Loucy (cell line): ENCODE data around the gene SDR39U1.
A peak's percentile ranks its signal among the peaks of the same experiment; 100 is the strongest.

Experiments used
- H2AFZ ChIP-seq: fragments of 200-600 bp; sonication (generic); 2 replicates; pipeline ENCODE4 v1.6.0; 2016; ENCODE audit warnings: antibody characterized with exemption, mild to moderate bottlenecking, low read length, moderate library complexity
- H3F3A ChIP-seq: fragments of 200-600 bp; 2 replicates; pipeline ENCODE4 v1.6.0; 2016; ENCODE audit warnings: antibody characterized with exemption, low read depth, mild to moderate bottlenecking
- H3K27me3 ChIP-seq: fragments of 200-600 bp; sonication (generic); 2 replicates; pipeline ENCODE4 v1.6.1; 2014; ENCODE audit warnings: low read length, mild to moderate bottlenecking; ENCODE audit not compliant: insufficient read depth, poor library complexity, severe bottlenecking
- H3K36me3 ChIP-seq: fragments of 200-600 bp; sonication (generic); 2 replicates; pipeline ENCODE4 v1.6.1; 2016; ENCODE audit warnings: low read length; ENCODE audit not compliant: insufficient read depth
- H3K4me1 ChIP-seq: fragments of 200-600 bp; sonication (generic); 2 replicates; pipeline ENCODE4 v1.5.1; 2014; ENCODE audit warnings: low read length, mild to moderate bottlenecking; ENCODE audit not compliant: insufficient read depth, poor library complexity, severe bottlenecking
- H3K4me2 ChIP-seq: fragments of 200-600 bp; sonication (generic); 2 replicates; pipeline ENCODE4 v1.6.0; 2014; ENCODE audit warnings: antibody characterized with exemption, low read length, low read depth, mild to moderate bottlenecking; ENCODE audit not compliant: poor library complexity, severe bottlenecking
- H3K4me3 ChIP-seq: fragments of 200-600 bp; sonication (generic); 2 replicates; pipeline ENCODE4 v1.5.1; 2014; ENCODE audit warnings: low read length, mild to moderate bottlenecking, mixed read lengths; ENCODE audit not compliant: poor library complexity, severe bottlenecking
- H3K79me2 ChIP-seq: fragments of 200-600 bp; sonication (generic); 2 replicates; pipeline ENCODE4 v1.6.1; 2014; ENCODE audit warnings: low read length; ENCODE audit not compliant: insufficient read depth
- H3K9ac ChIP-seq: fragments of 200-600 bp; sonication (generic); 2 replicates; pipeline ENCODE4 v1.6.0; 2014; ENCODE audit warnings: mild to moderate bottlenecking, low read depth, low read length, moderate library complexity; ENCODE audit not compliant: poor library complexity, severe bottlenecking
- H3K9me2 ChIP-seq: fragments of 200-600 bp; sonication (generic); replicated peaks from 2 replicates; pipeline ENCODE4 v1.6.1; 2016; ENCODE audit warnings: low read depth, low read length, mixed read lengths
- H3K9me3 ChIP-seq: fragments of 200-600 bp; sonication (generic); 2 replicates; pipeline ENCODE4 v1.6.1; 2014; ENCODE audit warnings: mild to moderate bottlenecking, antibody characterized with exemption, low read length, low read depth; ENCODE audit not compliant: insufficient read depth
- H4K20me1 ChIP-seq: fragments of 200-600 bp; sonication (generic); 2 replicates; pipeline ENCODE4 v1.6.0; 2014; ENCODE audit warnings: antibody characterized with exemption, low read length, mild to moderate bottlenecking; ENCODE audit not compliant: insufficient read depth, poor library complexity, severe bottlenecking
- CTCF ChIP-seq: fragments of 200-600 bp; sonication (generic); conservative IDR thresholded peaks from 2 replicates; pipeline ENCODE4 v1.5.1; 2014; ENCODE audit warnings: mild to moderate bottlenecking, antibody characterized with exemption, low read length
- EZH2phosphoT487 ChIP-seq: fragments of 200-600 bp; IDR thresholded peaks from 2 replicates; pipeline ENCODE4 v1.6.1; 2018; ENCODE audit warnings: antibody characterized with exemption, mild to moderate bottlenecking, moderate library complexity, borderline replicate concordance

Gene SDR39U1

GRCh38 chr14:24437736-24438067, 4.9 kb downstream of the SDR39U1 start:
- peak overlapping the region; percentile 81 for H3K9ac ChIP-seq
- peak overlapping the region; percentile 69 for H3K4me3 ChIP-seq
- TF ChIP-seq EZH2phosphoT487: no peak
- no peak for TF ChIP-seq CTCF
- no peak overlapping the region for H2AFZ ChIP-seq
- no peaks in the 10 kb centered on the region for H3K9me2 ChIP-seq
- H3K4me1 ChIP-seq: peaks cover 59% of the 10 kb centered on the region
- H3K4me2 ChIP-seq: peak overlapping the region; percentile 80
- no peaks in the 10 kb centered on the region for H3K27me3 ChIP-seq
- H3F3A ChIP-seq: 0 out of 2 replicates have a peak, but pooled peaks cover 5% of the 10 kb centered on the region
- no peaks in the 10 kb centered on the region for H3K9me3 ChIP-seq
- H4K20me1 ChIP-seq: peaks cover 11% of the 10 kb centered on the region
- peaks cover 42% of the 10 kb centered on the region for H3K79me2 ChIP-seq
- H3K36me3 ChIP-seq: peaks cover 14% of the 10 kb centered on the region; the same call in 1 of the 2 replicates

- H3F3A ChIP-seq: 0 out of 2 replicates have a peak, but pooled peaks cover 5% of the 10 kb centered on the region
- H3K4me2 ChIP-seq: peak overlapping the region; percentile 80
These were observed 5.4 kb downstream of the SDR39U1 start for GRCh38 chr14:24437020-24437735.

DNA sequence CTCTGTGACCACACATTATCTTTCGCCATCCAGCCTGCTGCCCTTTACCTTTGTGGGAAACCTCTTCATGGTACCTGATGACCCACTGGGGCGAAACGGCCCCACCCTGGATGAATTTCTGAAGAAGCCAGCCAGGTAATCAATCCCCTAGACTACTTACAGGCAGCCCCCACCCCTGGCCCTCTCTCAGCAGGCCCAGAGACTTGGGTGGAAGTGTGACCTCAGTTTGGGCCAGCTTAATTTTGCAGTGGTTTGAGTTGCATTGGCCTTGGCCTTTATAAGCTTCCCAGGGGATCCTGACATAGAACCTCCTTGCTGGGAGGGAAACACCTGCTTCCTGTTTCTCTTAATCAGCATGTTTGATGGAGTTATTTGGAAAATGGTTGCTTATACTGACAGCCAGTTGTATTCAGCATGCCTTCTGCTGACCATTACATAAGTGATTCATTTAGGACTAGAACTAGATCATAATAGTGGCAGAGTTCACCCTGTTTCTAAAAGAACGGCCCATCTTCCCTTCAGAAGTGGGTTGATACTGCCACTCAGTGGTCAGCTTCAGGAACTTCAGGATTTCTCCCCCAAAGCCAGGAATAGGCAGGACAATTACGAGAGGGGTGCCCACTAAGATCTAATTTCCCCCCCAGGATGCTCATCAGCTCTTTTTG, 6.1 kb downstream of the SDR39U1 start:
- TF ChIP-seq EZH2phosphoT487 (no peak), CTCF (peak; percentile 84)
- peaks cover 17% of the 10 kb centered on the region for H4K20me1 ChIP-seq
- no peaks in the 10 kb centered on the region for H3K9me3 ChIP-seq
- peak overlapping the region; percentile 80 for H3K4me2 ChIP-seq
- peaks cover 47% of the 10 kb centered on the region for H3K79me2 ChIP-seq
- H3K4me1 ChIP-seq: peaks cover 67% of the 10 kb centered on the region
- no peaks in the 10 kb centered on the region for H3K9me2 ChIP-seq
- H2AFZ ChIP-seq: no peak overlapping the region
- peaks cover 14% of the 10 kb centered on the region; the same call in 1 of the 2 replicates for H3K36me3 ChIP-seq
- peak overlapping the region; percentile 69 for H3K4me3 ChIP-seq
- H3K27me3 ChIP-seq: no peaks in the 10 kb centered on the region
- H3K9ac ChIP-seq: peak overlapping the region; percentile 81
- 0 out of 2 replicates have a peak, but pooled peaks cover 5% of the 10 kb centered on the region for H3F3A ChIP-seq

More at GRCh38 chr14:24437020-24437735, 5.4 kb downstream of the SDR39U1 start:
- H3K27me3 ChIP-seq: no peaks in the 10 kb centered on the region
- TF ChIP-seq CTCF: peak; percentile 22; the same call in 1 of the 2 replicates
- TF ChIP-seq EZH2phosphoT487: no peak
- no peaks in the 10 kb centered on the region for H3K9me2 ChIP-seq
- peak overlapping the region; percentile 81 for H3K9ac ChIP-seq
- H3K36me3 ChIP-seq: peaks cover 14% of the 10 kb centered on the region; the same call in 1 of the 2 replicates
- no peak overlapping the region for H2AFZ ChIP-seq
- peaks cover 64% of the 10 kb centered on the region for H3K4me1 ChIP-seq
- H3K4me3 ChIP-seq: peak overlapping the region; percentile 69
- H4K20me1 ChIP-seq: peaks cover 16% of the 10 kb centered on the region
- H3K9me3 ChIP-seq: no peaks in the 10 kb centered on the region
- peaks cover 47% of the 10 kb centered on the region for H3K79me2 ChIP-seq
